Measurements from ENCODE around the gene FHIT. TPM values are rescaled to one million over a fixed set of nuclear protein-coding genes. Genes with fewer than 3 reads are reported as not detected.

Gene FHIT
- total RNA-seq, 2 donors from 2014 or later: 10.4 to 15.8 TPM

GRCh38 chr3:60102154-60102553, 1149.1 kb downstream of the FHIT start:
- no peak for DNase-seq

GRCh38 chr3:60101621-60102020, 1149.6 kb downstream of the FHIT start:
- no peaks in the 10 kb centered on the region for H3K27me3 ChIP-seq
- peak; percentile 91 for ATAC-seq
- intact Hi-C loops (cut with DNase I): no loop called here
- 35 to 48% methylated on average over 4 of the region's 4 CpGs for WGBS, 2 donors
- H3K36me3 ChIP-seq (replicated peaks in 1 of 2; ENCODE audit: insufficient read depth in 1 of 2, low read depth in 2 of 2): no peaks in the 10 kb centered on the region
- no peak for TF ChIP-seq CTCF (IDR thresholded peaks at IDR 0.05)
- peak in 1 of 3 donors; percentile 32 for TF ChIP-seq POLR2A (IDR thresholded peaks at IDR 0.05)
- peaks cover 17% of the 10 kb centered on the region for H3K4me1 ChIP-seq
- DNase-seq: peak; percentile 68 to 77 (median 72)
- H3K9me3 ChIP-seq: no peaks in the 10 kb centered on the region
- no peak overlapping the region for H3K4me3 ChIP-seq
- H3K27ac ChIP-seq: peak overlapping the region; percentile 25 to 72 (median 42)

More at GRCh38 chr3:60102154-60102553, 1149.1 kb downstream of the FHIT start:
- H3K27ac ChIP-seq: peak overlapping the region; percentile 28 to 72 (median 51)
- H3K4me3 ChIP-seq: no peak overlapping the region
- TF ChIP-seq POLR2A (IDR thresholded peaks at IDR 0.05) (no peak), CTCF (IDR thresholded peaks at IDR 0.05) (no peak)
- H3K36me3 ChIP-seq (replicated peaks in 1 of 2; ENCODE audit: insufficient read depth in 1 of 2, low read depth in 2 of 2): no peaks in the 10 kb centered on the region
- H3K4me1 ChIP-seq: peaks cover 17% of the 10 kb centered on the region
- no peaks in the 10 kb centered on the region for H3K27me3 ChIP-seq
- no peaks in the 10 kb centered on the region for H3K9me3 ChIP-seq
- ATAC-seq: no peak
- 74 to 80% methylated on average over 4 of the region's 4 CpGs for WGBS, 2 donors
- intact Hi-C loops (cut with DNase I): no loop called here

- Histone ChIP-seq H3K27ac (no peak overlapping the region), H3K4me1 (peaks cover 8% of the 10 kb centered on the region), H3K9me3 (no peaks in the 10 kb centered on the region), H3K4me3 (no peak overlapping the region), H3K36me3 (replicated peaks in 1 of 2; ENCODE audit: insufficient read depth in 1 of 2, low read depth in 2 of 2) (no peaks in the 10 kb centered on the region), H3K27me3 (no peaks in the 10 kb centered on the region)
- WGBS, 2 donors: 85 to 92% methylated on average over 5 of the region's 5 CpGs
- DNase-seq (no peak), ATAC-seq (no peak)
- TF ChIP-seq POLR2A (IDR thresholded peaks at IDR 0.05): no peak
- intact Hi-C loops (cut with DNase I): no loop called here
These were observed 1154.8 kb downstream of the FHIT start for GRCh38 chr3:60096403-60096802.

GRCh38 chr3:60095930-60096329, 1155.3 kb downstream of the FHIT start:
- intact Hi-C loops (cut with DNase I): no loop called here
- ATAC-seq (no peak), DNase-seq (no peak)
- TF ChIP-seq CTCF (IDR thresholded peaks at IDR 0.05): no peak
- Histone ChIP-seq H3K27me3 (no peaks in the 10 kb centered on the region), H3K27ac (no peak overlapping the region), H3K36me3 (replicated peaks in 1 of 2; ENCODE audit: insufficient read depth in 1 of 2, low read depth in 2 of 2) (no peaks in the 10 kb centered on the region), H3K4me3 (no peak overlapping the region), H3K9me3 (no peaks in the 10 kb centered on the region), H3K4me1 (peaks cover 3% of the 10 kb centered on the region)
- WGBS, 2 donors: 93 to 99% methylated on average over 6 of the region's 6 CpGs

GRCh38 chr3:60095516-60095915, 1155.7 kb downstream of the FHIT start:
- no peak for DNase-seq
- no peak for ATAC-seq
- Histone ChIP-seq H3K4me3 (no peak overlapping the region), H3K36me3 (replicated peaks in 1 of 2; ENCODE audit: insufficient read depth in 1 of 2, low read depth in 2 of 2) (no peaks in the 10 kb centered on the region), H3K27me3 (no peaks in the 10 kb centered on the region), H3K4me1 (no peaks in the 10 kb centered on the region), H3K9me3 (no peaks in the 10 kb centered on the region), H3K27ac (no peak overlapping the region)
- WGBS, 2 donors: 54 to 66% methylated on average over 4 of the region's 4 CpGs
- intact Hi-C loops (cut with DNase I): no loop called here
- no peak for TF ChIP-seq POLR2A (IDR thresholded peaks at IDR 0.05)
- TF ChIP-seq CTCF (IDR thresholded peaks at IDR 0.05): no peak
